Ascending aorta (tissue), 2 donors: ENCODE results near the gene C19orf73. TPM values are rescaled to one million over a fixed set of nuclear protein-coding genes. Genes with fewer than 3 reads are reported as not detected.
A peak's percentile ranks its signal among the peaks of the same experiment; 100 is the strongest.

ENCODE experiments used
- DNase-seq, 2 donors: peaks; one replicate each; pipeline ENCODE4 v3.0.0-alpha.2; 2019; ENCODE audit warnings: low spot score in 2 of 2
- H3K27ac ChIP-seq, 2 donors: fragments of 200-600 bp; sonication (generic); one replicate each; pipeline ENCODE4 v1.5.1; 2016 to 2017; ENCODE audit warnings: mild to moderate bottlenecking in 1 of 2
- H3K27me3 ChIP-seq: fragments of 200-600 bp; sonication (generic); one replicate; pipeline ENCODE4 v1.5.1; 2017
- H3K36me3 ChIP-seq, 2 donors: fragments of 200-600 bp; sonication (generic); one replicate each; pipeline ENCODE4 v1.5.1; 2016
- H3K4me1 ChIP-seq, 2 donors: fragments of 200-600 bp; sonication (generic); one replicate each; pipeline ENCODE4 v1.5.1; 2016 to 2017; ENCODE audit warnings: mild to moderate bottlenecking in 1 of 2
- H3K4me3 ChIP-seq, 2 donors: fragments of 200-600 bp; sonication (generic); one replicate each; pipeline ENCODE4 v1.5.1; 2016 to 2017; ENCODE audit warnings: mild to moderate bottlenecking in 1 of 2
- H3K9me3 ChIP-seq, 2 donors: fragments of 200-600 bp; sonication (generic); one replicate each; pipeline ENCODE4 v1.5.1; 2016
- intact Hi-C: fragments of 100-400 bp; cut with DNase I; formaldehyde crosslinking; loops from one replicate; pipeline ENCODE4 v1.15.1; 2023
- total RNA-seq: library from RNA; depleted of rRNA; stranded (reverse); fragments of >200 nt; gene quantifications from one replicate; pipeline ENCODE4 v1.1.0, GENCODE V29; 2016
- TF ChIP-seq, protein P1 (sequence below), 3 experiments: fragments of 200-600 bp in 2 of 3; fragments of 450-650 bp in 1 of 3; sonication (generic) in 2 of 3; IDR thresholded peaks; one replicate each; pipeline ENCODE4 v1.5.1; 2016 to 2019; ENCODE audit warnings: antibody characterized with exemption in 3 of 3, mild to moderate bottlenecking in 1 of 3, moderate library complexity in 1 of 3

C19orf73 gene
- total RNA-seq, 1 donor from 2014 or later = not detected

DNA sequence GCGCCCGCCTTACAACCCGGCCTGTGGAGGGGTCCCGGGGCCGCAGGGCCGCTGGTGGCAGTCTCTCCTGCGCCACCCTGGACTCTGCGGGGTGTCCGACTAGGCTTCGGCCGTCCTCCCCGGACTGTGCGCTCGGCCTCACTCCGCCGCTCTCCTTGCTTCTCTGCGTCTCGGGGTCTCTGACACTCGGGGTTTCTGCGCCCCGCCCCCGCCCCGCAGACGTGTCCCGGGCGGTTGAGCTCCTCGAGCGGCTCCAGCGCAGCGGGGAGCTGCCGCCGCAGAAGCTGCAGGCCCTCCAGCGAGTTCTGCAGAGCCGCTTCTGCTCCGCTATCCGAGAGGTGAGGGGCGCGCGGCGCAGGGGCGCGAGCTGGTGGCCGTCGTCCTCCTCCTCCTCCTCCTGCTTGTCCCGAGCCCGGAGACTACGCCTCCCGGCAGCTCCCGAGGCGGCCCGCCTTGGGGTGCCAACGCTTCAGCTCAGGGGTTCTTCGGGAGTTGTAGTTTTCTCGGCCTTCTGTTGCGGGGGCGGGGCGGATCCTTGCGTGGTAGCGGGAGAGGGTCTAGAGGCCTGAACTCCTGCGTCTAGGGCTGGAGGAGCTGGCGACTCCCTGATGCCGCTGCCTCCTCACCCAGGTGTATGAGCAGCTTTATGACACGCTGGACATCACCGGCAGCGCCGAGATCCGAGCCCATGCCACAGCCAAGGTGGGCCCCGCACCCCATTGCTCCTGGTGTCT lies 4.1 kb downstream of the C19orf73 start:
- DNase-seq = peak in 1 of 2 donors; percentile 84
- TF ChIP-seq, protein P1, sequence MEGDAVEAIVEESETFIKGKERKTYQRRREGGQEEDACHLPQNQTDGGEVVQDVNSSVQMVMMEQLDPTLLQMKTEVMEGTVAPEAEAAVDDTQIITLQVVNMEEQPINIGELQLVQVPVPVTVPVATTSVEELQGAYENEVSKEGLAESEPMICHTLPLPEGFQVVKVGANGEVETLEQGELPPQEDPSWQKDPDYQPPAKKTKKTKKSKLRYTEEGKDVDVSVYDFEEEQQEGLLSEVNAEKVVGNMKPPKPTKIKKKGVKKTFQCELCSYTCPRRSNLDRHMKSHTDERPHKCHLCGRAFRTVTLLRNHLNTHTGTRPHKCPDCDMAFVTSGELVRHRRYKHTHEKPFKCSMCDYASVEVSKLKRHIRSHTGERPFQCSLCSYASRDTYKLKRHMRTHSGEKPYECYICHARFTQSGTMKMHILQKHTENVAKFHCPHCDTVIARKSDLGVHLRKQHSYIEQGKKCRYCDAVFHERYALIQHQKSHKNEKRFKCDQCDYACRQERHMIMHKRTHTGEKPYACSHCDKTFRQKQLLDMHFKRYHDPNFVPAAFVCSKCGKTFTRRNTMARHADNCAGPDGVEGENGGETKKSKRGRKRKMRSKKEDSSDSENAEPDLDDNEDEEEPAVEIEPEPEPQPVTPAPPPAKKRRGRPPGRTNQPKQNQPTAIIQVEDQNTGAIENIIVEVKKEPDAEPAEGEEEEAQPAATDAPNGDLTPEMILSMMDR (IDR thresholded peaks at IDR 0.05) = no peak
- peak overlapping the region; percentile 72 to 86 for H3K27ac ChIP-seq
- no peaks in the 10 kb centered on the region for H3K36me3 ChIP-seq
- H3K9me3 ChIP-seq = no peaks in the 10 kb centered on the region
- H3K4me3 ChIP-seq = peak overlapping the region; percentile 84 to 99
- peaks cover 14 to 24% of the 10 kb centered on the region in 2 donors for H3K4me1 ChIP-seq
- intact Hi-C loops = no loop called here
- H3K27me3 ChIP-seq = no peaks in the 10 kb centered on the region

DNA sequence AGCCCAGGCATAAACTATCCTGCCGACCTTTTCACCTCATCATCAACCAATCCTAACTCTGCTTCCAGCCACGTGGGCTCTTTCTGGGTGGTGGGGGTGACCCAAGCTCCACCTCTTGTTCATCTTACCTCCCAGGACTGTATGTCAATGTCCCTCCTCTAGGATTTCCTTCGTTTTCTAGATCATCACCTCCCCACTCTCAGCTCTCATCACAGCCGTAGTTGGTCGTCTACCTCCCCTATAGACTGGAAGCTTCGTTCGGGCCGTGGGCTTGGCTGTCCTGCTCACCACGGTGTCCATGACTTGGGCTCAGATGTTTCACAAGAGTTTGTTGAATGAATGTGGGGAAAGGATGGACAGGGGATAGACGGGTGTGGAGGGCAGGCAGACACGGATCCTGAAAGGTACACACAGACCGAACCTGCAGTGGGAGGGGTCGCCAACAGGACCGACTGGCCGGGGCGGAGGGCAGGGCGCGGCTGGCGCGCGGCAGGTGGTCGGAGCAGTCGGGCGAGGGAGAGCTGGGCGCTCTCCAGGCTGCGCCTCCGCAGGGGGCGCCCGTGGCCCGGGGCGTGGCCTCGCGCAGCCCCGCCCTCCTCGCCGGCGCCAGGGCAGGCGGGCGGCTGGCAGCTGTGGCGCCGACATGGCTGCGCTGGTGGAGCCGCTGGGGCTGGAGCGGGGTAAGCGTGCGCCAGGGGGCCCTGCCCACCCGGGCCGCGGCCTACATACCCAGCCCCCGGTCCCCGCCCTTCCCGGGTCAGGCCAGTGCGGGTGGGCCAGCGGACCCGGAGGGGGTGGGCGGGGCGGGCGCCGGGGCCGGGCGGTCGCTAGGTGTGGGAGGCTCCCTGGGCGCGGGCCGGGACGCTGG lies 4.9 kb downstream of the C19orf73 start, which contains the start of gene LIN7B:
TSS of gene LIN7B (plus strand) at position 609 of the 868 bp plus-strand sequence. CDS start at position 644, 35 bp downstream.
- DNase-seq = peak in 1 of 2 donors; percentile 81
- Histone ChIP-seq H3K27me3 (no peaks in the 10 kb centered on the region), H3K9me3 (no peaks in the 10 kb centered on the region), H3K4me3 (peak within 1 kb of the TSS; percentile 84 to 99), H3K4me1 (peaks cover 9 to 19% of the 10 kb centered on the region in 2 donors), H3K27ac (peak within 1 kb of the TSS; percentile 72 to 86), H3K36me3 (no peaks in the 10 kb centered on the region)
- intact Hi-C loops = no loop called here
- TF ChIP-seq, protein P1 (IDR thresholded peaks at IDR 0.05) = peak; percentile 18 to 77 (median 31)

DNA sequence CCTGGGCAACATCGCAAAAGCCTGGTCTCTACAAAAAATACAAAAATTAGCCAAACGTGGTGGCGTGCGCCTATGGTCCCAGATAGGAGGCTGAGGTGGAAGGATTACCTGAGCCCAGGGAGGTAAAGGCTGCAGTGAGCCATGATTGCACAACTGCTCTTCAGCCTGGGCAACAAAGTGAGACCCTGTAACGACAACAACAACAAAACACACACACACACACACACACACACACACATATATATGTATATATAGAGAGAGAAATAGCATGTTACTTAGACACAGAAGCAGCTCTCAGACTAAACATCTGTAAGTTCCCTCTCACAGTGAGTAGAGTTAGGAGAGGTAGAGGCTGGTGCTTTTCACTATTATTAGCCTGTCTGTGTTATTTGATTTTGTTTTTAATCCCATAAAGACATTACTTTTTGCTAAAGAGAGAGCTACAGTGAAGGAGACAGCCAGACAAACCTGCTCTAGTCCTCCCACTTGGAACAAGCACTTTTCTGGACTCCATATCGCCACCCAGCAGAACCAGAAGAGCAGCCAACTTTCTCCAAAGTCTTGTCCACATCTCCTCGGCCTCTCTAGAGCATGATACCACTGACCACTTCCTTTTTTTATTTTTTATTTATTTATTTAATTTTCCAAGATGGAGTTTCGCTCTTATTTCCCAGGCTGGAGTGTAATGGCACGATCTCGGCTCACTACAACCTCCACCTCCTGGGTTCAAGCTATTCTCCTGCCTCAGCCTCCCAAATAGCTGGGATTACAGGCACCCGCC lies 7.5 kb downstream of the C19orf73 start:
- no peaks in the 10 kb centered on the region for H3K27me3 ChIP-seq
- H3K36me3 ChIP-seq = peaks cover 15 to 24% of the 10 kb centered on the region in 2 donors
- no peak for DNase-seq
- no peaks in the 10 kb centered on the region for H3K9me3 ChIP-seq
- H3K27ac ChIP-seq = no peak overlapping the region
- TF ChIP-seq, protein P1 (IDR thresholded peaks at IDR 0.05) = no peak
- peaks cover 0 to 9% of the 10 kb centered on the region in 2 donors for H3K4me1 ChIP-seq
- intact Hi-C loops = no loop called here
- H3K4me3 ChIP-seq = no peak overlapping the region

DNA sequence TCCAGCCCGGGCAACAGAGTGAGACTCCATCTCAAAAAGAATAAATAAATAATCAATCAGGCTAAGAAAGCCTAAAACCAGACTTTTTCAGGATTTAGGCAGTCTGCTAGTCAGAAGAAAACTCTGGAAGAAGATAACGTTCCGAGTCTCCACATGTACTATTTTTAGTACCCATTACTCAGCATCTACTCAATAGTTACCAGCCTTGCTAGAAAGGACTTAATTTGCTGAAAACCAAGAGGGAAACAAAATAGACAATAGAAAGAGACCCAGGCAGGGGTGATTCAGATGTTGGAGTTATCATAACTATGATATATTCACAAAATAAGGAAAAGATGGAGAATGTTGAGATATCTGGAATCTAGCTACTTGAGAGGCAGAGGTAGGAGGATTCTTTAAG lies 8.4 kb downstream of the C19orf73 start:
- Histone ChIP-seq H3K4me1 (peaks cover 0 to 9% of the 10 kb centered on the region in 2 donors), H3K4me3 (no peak overlapping the region), H3K27me3 (no peaks in the 10 kb centered on the region), H3K9me3 (no peaks in the 10 kb centered on the region), H3K27ac (peak overlapping the region in 1 of 2 donors; percentile 74), H3K36me3 (peaks cover 23 to 33% of the 10 kb centered on the region in 2 donors)
- intact Hi-C loops = no loop called here
- no peak for DNase-seq
- TF ChIP-seq, protein P1 (IDR thresholded peaks at IDR 0.05) = no peak

DNA sequence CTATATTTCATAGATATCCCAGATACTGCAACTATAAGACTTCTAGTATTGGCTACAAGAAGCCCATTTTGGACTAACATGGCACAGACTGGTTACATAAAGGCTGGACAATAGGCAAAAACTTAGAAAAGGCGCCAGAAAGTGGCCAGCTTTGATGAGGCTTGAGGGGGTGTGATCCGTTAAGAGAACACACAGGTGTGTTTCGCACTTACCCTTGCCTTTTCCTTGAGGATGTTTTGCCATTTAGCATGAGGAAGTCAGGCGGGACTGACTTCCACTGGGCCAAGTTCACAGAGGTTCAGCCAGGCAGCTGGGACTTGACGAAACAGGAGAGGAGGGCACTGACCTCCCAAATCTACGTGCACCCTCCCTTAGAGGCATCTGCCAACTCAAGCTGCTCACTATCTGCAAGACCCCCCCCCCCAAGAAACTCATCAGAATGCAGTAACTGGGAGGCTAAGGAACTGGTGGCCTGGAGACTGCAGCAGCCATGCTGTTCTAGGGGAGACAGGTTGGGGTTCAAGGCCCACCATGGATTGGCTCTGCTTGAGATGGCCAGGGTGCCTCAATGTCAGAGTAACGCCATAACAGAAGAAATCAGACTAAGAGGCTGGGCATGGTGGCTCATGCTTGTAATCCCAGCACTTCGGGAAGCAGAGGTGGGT lies 9.2 kb downstream of the C19orf73 start:
- Histone ChIP-seq H3K9me3 (no peaks in the 10 kb centered on the region), H3K4me1 (peaks cover 0 to 9% of the 10 kb centered on the region in 2 donors), H3K4me3 (no peak overlapping the region), H3K36me3 (peaks cover 29 to 41% of the 10 kb centered on the region in 2 donors), H3K27me3 (no peaks in the 10 kb centered on the region), H3K27ac (peak overlapping the region in 1 of 2 donors; percentile 74)
- DNase-seq = no peak
- TF ChIP-seq, protein P1 (IDR thresholded peaks at IDR 0.05) = no peak
- intact Hi-C loops = no loop called here
